Glomerular visceral epithelial cell (primary cell): ENCODE results near the gene IRF2.

Experiments
- DNase-seq: peaks from one replicate; pipeline ENCODE4 v3.0.0-alpha.2; 2016; ENCODE audit errors: extremely low spot score

IRF2 gene

DNA sequence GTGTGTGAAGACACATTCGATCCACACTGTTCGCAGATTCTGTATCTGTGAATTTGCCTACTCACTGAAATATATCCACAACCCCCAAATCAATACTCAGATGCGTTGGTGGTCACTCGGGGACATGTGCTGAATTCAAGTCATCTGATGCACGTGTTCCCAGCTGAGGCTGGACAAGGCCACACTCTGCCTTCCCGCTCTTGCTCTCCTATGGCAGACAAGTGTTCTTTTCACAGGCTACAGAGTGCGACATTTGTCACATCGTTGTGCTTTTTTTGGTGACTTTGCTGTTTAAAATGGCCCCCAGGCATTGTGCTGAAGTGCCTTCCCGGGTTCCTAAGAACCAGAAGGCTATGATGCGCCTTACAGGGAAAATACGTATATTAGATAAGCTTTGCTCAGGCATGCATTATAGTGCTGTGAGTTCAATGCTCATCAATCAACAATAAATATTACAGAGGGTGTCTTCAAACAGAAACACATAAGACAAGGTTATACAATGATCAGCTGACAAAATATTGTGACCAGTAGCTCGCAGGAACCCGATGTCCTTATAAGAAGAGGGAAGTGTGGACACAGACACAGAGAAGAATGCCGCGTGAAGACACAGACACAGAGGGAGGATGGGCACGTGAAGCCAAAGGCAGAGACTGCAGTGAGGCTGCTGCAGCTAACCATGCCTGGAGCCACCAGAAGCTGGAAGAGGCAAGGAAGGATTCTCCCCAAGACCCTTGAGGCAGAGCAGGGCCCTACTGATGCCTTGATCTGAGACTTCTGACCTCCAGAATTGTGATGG lies 42.0 kb downstream of the IRF2 start:
- DNase-seq: no peak

GRCh38 chr4:184430163-184430562 lies 44.2 kb downstream of the IRF2 start:
- no peak for DNase-seq

- DNase-seq: no peak
Measured at GRCh38 chr4:184428787-184429186, 45.6 kb downstream of the IRF2 start.

DNA sequence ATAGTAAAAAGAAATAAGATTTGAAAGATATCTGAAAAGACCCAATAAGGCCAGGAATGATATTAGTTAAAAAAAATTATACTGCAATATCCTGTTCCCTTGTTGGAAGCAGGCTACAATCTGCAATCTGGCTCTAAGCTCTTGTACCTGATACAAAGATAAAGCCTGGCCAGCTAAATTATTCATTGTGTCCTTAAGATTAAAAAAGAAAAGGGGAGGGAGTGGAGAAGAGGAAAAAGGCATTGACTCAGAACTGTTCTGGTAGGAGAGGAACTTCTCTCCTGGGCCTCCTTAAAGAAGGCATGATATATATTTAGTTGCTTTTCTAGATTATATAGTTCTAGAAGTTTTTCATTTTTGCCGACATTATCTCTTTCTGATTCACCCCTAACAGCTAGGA lies 46.7 kb downstream of the IRF2 start:
- no peak for DNase-seq

GRCh38 chr4:184427093-184427492 lies 47.3 kb downstream of the IRF2 start:
- no peak for DNase-seq

GRCh38 chr4:184424993-184425758 lies 49.2 kb downstream of the IRF2 start:
- DNase-seq: no peak

DNA sequence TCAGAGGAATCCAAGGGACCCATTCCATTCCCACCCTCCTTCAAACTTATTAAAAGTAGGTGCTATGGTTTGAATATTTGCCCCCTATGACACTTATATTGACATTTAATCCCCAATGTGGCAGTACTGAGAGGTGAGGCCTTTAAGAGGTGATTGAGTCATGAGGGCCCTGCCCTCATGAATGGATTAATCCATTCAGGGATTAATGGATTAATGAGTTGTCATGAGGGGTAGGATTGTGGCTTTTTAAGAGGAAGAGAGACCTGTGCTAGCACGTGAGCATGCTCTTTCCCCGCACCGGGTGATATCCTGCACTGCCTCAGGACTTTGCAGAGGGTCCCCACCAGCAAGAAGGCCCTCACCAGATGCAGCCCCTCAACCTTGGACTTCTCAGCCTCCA lies 50.1 kb downstream of the IRF2 start:
- no peak for DNase-seq

- no peak for DNase-seq
Measured at GRCh38 chr4:184423003-184423686, 51.2 kb downstream of the IRF2 start.

GRCh38 chr4:184422378-184422777 lies 52.0 kb downstream of the IRF2 start:
- no peak for DNase-seq

DNA sequence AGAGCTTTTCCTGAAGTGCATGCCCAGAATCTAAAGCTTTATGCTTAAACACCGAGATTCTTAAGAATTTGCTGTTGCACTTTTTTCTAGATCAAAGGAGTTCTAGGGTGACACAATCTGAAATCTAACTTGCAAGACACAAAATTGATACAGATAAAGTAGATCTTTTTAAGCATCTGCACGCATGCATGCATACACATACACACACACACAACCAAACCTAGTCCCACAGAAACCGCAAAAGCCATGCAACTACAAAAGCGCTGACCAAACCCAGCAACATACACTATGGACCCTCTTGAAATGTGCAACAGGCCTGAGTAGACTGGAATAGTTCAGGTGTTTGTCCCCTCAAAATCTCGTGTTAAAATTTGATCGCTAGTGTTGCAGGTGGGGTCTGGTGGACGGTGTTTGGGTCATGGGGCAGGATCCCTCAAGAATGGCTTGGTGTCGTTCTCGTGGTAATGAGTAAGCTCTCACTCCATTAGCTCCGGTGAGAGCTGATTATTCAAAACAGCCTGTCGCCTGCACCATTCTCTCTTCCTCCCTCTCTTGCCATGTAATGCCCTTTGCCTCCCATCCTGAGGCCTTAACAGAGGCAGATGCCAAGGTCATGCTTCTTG lies 52.7 kb downstream of the IRF2 start:
- DNase-seq: no peak

GRCh38 chr4:184420881-184421416 lies 53.4 kb downstream of the IRF2 start:
- DNase-seq: no peak

DNA sequence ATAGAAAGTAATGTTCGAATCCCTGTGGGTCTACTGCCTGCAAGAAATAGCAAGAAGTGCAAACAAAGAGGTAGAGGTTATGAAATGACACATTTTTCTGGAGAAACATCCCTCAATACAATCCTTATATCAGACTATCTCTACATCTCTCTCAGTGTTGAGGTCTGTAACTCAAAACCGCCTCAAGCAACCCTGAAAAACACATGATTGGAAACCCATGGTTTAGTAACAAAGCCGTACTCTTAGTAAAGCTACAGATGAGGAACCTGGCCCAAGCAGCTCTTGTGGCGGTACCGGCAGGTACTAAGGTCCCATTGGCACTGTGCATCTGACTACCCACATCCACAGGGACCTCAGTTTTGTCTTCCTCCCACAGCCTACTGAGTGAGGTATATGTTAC lies 53.9 kb downstream of the IRF2 start:
- no peak for DNase-seq

DNA sequence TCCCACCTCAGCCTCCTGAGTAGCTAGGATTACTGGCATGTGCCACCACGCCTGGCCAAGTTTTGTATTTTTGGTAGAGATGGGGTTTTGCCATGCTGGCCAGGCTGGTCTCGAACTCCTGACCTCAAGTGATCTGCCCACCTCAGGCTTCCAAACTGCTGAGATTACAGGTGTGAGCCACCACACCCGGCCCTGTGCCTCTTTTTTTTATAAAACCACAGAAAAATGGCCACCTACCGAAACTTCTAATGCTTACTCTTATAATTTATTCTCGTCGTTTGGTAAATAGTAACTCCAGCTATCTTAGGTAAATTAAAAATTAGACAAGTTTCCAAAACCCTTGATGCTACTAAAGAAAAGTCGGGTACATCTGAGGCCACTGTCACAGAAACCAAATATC lies 54.4 kb downstream of the IRF2 start:
- no peak for DNase-seq

DNA sequence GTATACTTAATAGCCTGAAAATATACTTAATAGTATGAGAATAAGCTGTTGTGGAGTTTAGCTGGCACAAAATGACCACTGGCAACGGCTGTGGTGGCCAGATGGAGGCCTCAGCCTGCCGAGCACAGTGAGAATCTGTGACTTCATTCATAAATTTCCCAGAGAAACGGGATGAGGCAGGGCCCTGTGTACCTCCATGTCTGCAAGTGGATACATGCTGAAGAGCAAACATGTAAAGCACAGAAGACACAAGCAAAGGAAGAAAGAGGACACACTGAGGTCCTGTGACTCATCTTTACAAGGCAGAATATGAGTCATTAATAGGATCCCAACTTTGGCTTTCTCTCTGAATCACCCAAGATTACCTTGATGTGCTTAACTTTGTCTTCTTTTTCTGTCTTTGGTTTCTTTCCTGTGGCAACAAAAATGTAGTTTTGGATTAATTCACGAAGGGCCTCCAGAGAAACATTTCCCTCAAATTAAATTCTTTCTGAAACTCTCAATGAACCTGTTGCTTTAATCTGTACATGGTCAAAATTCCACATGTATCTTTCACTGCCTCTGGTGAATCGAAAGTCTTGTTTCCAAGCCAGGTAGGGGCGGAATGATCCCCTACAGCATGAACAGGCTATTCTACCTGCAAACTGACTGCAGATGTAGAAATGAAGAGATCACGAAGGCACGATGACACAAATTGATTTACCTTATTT lies 56.4 kb downstream of the IRF2 start:
- peak; percentile 76 for DNase-seq

DNA sequence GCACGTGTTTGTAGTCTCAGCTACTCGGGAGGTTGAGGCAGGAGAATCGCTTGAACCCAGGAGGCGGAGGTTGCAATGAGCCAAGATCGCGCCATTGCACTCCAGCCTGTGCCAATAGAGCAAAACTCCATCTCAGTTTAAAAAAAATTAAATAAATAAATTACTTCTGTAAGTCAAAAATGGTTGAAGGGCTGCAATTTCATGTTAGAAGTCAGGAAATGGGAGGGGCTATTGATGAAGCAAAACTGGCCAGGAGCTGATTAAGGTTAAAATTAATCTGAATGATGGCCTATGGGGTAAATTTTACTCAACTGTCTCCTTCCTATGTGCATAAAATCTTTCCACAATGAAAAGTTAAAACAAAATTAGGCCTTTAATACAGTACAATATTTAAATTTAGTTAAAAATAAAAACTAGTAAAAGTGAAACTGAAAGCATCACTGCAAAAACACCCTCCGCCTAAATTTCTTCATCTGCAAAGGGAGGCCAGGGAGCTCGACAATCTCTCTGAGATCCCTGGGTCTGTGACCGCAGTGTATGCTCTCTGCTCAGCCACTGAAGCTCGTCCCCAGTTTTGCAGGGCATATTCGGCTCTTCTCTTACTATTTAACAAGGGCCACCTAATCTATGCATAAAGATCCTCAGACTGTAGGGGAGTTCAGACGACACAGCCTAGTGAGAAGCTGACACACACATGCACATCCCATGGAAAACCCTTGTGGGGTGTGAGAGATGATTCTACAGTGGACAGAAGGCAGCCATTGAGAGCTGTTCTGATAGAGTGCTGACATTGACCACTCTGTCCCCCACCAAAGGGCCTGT lies 57.2 kb downstream of the IRF2 start:
- no peak for DNase-seq

GRCh38 chr4:184415071-184415470 lies 59.3 kb downstream of the IRF2 start:
- no peak for DNase-seq

DNA sequence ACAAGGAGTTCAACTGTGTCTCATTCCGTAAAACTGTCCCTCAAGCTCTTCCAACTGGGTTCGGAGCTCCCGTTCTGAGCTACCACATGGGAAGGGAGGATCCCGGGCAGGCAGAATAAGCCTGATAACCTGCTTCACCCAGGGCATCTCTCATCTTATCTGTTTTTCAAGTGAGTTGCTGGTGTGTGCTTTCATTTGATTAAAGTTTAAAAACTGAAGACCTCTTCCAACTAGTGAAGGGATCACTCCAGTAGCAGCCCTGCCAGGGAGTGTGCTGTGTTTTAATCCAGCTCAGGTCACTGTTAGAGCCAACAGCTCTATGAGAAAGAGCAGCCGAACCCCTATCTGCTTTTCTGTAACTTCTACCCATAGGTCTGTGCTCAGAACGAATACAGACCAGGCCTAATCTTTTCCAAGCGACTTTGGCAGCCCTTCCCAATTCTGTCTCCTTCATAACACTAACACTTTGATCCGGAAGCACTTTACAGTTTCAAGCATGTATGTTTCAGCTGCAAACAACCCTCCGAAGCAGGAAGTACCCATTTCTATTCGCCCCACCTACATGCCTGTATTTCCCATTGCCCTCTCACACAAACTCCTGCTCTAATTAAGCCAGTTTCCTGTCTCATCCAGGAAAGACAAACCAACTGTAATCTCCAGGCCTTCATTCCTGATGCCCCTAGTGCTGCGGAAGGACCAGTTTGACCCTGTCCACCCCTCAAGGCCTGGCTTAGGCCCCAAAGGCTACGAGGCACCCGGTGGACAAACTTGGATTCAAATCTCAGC lies 60.9 kb downstream of the IRF2 start:
- DNase-seq: no peak

DNA sequence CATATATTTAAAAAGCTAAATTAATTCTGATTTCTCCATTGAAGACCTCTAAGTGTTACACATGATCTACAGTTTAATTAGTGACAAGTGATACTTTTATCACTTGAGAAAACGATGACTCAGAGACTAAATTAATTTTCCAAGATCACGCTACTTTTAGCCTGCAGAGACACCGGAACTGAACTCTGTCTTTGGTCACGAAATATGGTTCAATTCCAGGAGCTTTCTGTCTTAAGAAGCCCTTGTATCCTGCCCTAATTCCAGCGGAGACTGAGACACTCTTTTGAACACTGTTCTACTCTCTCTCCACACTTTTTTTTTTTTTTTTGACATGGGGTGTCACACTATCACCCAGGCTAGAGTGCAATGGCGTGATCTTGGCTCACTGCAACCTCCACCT lies 63.6 kb downstream of the IRF2 start:
- no peak for DNase-seq

GRCh38 chr4:184409911-184410692 lies 64.2 kb downstream of the IRF2 start:
- no peak for DNase-seq
